ENCODE data around the gene PRKAG2. TPM values are rescaled to one million over a fixed set of nuclear protein-coding genes. Genes with fewer than 3 reads are reported as not detected.

The PRKAG2 gene
- polyA plus RNA-seq, 3 donors, result 29.2 to 59.8 (median 30.9) TPM

GRCh38 chr7:151803841-151804240 lies 73.1 kb downstream of the PRKAG2 start:
- no peak overlapping the region for H3K9ac ChIP-seq (ENCODE audit: insufficient read depth, low read length, poor library complexity, severe bottlenecking)
- H3K4me2 ChIP-seq (replicated peaks; ENCODE audit: extremely low read depth, low read length, poor library complexity, severe bottlenecking), result no peak overlapping the region
- Mint-ChIP-seq H3K4me1 (peaks cover 58% of the 10 kb centered on the region), H3K36me3 (peaks cover 31 to 39% of the 10 kb centered on the region in 2 donors), H3K27ac (peak overlapping the region in 3 of 7 donors; percentile 8 to 97 (median 80)), H3K27me3 (ENCODE audit: low read depth in 3 of 3) (peaks cover 0 to 7% (median 0%) of the 10 kb centered on the region in 3 donors), H3K9me3 (peaks cover 0 to 7% (median 3%) of the 10 kb centered on the region in 7 donors), H3K4me3 (no peak overlapping the region)
- H4K20me1 ChIP-seq (ENCODE audit: insufficient read depth, low read length), result peaks cover 10% of the 10 kb centered on the region
- no peak overlapping the region for H2AFZ ChIP-seq (ENCODE audit: insufficient read depth, low read depth, low read length, poor library complexity, severe bottlenecking)
- WGBS (ENCODE audit: insufficient coverage), result 92% methylated on average over 4 of the region's 8 CpGs
- no peak overlapping the region for H3K4me3 ChIP-seq (replicated peaks in 1 of 3; ENCODE audit: low read depth in 2 of 3, low read length in 3 of 3)
- H3K27ac ChIP-seq (ENCODE audit: low read depth in 1 of 2, low read length in 2 of 2), result no peak overlapping the region
- H3K4me1 ChIP-seq (ENCODE audit: control insufficient read depth in 1 of 2, insufficient read depth in 2 of 2, low read length in 2 of 2), result peaks cover 49 to 51% of the 10 kb centered on the region in 2 donors
- H3K79me2 ChIP-seq (ENCODE audit: insufficient read depth, low read length), result peaks cover 77% of the 10 kb centered on the region
- H3K27me3 ChIP-seq (ENCODE audit: control insufficient read depth in 2 of 2, insufficient read depth in 2 of 2, low read length in 2 of 2), result no peaks in the 10 kb centered on the region
- no peaks in the 10 kb centered on the region for H3K36me3 ChIP-seq (replicated peaks in 1 of 2; ENCODE audit: control insufficient read depth in 1 of 2, insufficient read depth in 2 of 2, low read length in 2 of 2)
- H3K9me3 ChIP-seq (replicated peaks in 1 of 2; ENCODE audit: control insufficient read depth in 1 of 2, insufficient read depth in 1 of 2, low read length in 2 of 2), result peaks cover 0 to 4% of the 10 kb centered on the region in 2 donors
- no peak for TF ChIP-seq CTCF (IDR thresholded peaks at IDR 0.05)
- DNase-seq, result no peak
- intact Hi-C loops (cut with micrococcal nuclease), result loop anchor here in 1 of 2 donors (10.0 kb wide), 1 partner anchor 121 kb away; no protein-coding TSS in a partner anchor

- H3K9me3 ChIP-seq (replicated peaks in 1 of 2; ENCODE audit: control insufficient read depth in 1 of 2, insufficient read depth in 1 of 2, low read length in 2 of 2), result peaks cover 0 to 4% of the 10 kb centered on the region in 2 donors
- Mint-ChIP-seq H3K27me3 (ENCODE audit: low read depth in 3 of 3) (peaks cover 0 to 5% (median 0%) of the 10 kb centered on the region in 3 donors), H3K36me3 (peaks cover 29 to 40% of the 10 kb centered on the region in 2 donors), H3K9me3 (peaks cover 0 to 7% (median 3%) of the 10 kb centered on the region in 7 donors), H3K4me3 (no peak overlapping the region), H3K4me1 (peaks cover 58% of the 10 kb centered on the region), H3K27ac (peak overlapping the region in 5 of 7 donors; percentile 21 to 65 (median 58))
- WGBS (ENCODE audit: insufficient coverage), result 92% methylated on average over 2 of the region's 5 CpGs
- intact Hi-C loops (cut with micrococcal nuclease), result loop anchor here in 1 of 2 donors (10.0 kb wide), 1 partner anchor 122 kb away; no protein-coding TSS in a partner anchor
- H3K27me3 ChIP-seq (ENCODE audit: control insufficient read depth in 2 of 2, insufficient read depth in 2 of 2, low read length in 2 of 2), result no peaks in the 10 kb centered on the region
- H4K20me1 ChIP-seq (ENCODE audit: insufficient read depth, low read length), result no peaks in the 10 kb centered on the region
- DNase-seq, result no peak
- no peak for TF ChIP-seq CTCF (IDR thresholded peaks at IDR 0.05)
- H3K27ac ChIP-seq (ENCODE audit: low read depth in 1 of 2, low read length in 2 of 2), result no peak overlapping the region
- no peak overlapping the region for H3K4me2 ChIP-seq (replicated peaks; ENCODE audit: extremely low read depth, low read length, poor library complexity, severe bottlenecking)
- H3K79me2 ChIP-seq (ENCODE audit: insufficient read depth, low read length), result peaks cover 72% of the 10 kb centered on the region
- no peaks in the 10 kb centered on the region for H3K36me3 ChIP-seq (replicated peaks in 1 of 2; ENCODE audit: control insufficient read depth in 1 of 2, insufficient read depth in 2 of 2, low read length in 2 of 2)
- no peak overlapping the region for H3K4me3 ChIP-seq (replicated peaks in 1 of 3; ENCODE audit: low read depth in 2 of 3, low read length in 3 of 3)
- H3K4me1 ChIP-seq (ENCODE audit: control insufficient read depth in 1 of 2, insufficient read depth in 2 of 2, low read length in 2 of 2), result peaks cover 49 to 51% of the 10 kb centered on the region in 2 donors
- no peak overlapping the region for H3K9ac ChIP-seq (ENCODE audit: insufficient read depth, low read length, poor library complexity, severe bottlenecking)
- no peak overlapping the region for H2AFZ ChIP-seq (ENCODE audit: insufficient read depth, low read depth, low read length, poor library complexity, severe bottlenecking)
Measured at GRCh38 chr7:151802469-151802846, 74.5 kb downstream of the PRKAG2 start.
